ENCODE results near the gene NSFL1C.
"Not testable (repeated sequence)": the region's sequence is repeated elsewhere in the genome, so short reads cannot be mapped to it uniquely, and the experiment has no call there.

The NSFL1C gene

DNA sequence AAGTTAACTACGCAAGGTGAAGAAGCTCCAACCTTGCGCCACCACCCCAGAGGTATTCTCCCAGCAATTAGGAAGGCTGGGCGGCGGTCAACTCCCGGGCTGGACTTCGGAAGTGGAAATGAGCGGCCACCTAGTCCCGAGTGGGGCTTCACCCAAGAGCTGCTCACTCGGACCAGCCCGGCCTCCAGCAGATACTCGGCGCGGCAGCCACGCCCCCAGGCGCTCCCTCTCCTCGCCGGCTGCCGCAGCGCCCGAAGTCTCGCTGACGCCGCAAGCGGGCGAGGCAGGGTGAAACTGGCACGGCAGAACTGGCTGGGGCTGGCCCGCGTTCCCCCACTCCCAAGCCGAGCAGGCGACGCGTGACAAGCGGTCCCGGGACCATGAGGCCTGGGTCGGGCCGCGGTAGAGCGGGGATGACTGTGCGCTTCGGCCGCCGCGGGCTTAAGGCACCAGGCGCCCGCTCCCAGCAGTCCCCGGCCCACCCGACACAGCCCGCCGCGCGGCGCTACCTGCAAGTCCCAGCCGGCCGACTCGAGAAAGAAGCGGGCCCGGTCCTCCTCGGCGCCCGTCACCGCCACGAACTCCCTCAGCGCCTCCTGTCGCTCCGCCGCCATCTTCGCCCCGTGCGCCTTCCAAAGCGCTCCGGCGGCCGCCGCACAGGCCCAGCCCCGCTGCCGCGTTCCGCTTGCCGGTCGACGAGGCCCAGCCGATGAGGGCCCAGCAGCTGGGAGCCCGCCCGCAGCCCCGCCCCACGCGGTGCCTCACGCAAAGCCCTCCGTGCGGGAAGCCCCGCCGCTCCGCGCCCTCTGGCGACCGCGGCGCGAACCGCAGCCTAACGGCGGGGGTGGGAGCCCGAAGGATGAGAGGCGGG lies at the start of gene NSFL1C:
TSS of gene NSFL1C (minus strand) at position 639 of the 871 bp plus-strand sequence. CDS start at position 614, 25 bp downstream.
- DNase-seq (ENCODE audit: low spot score) = peak; percentile 99

DNA sequence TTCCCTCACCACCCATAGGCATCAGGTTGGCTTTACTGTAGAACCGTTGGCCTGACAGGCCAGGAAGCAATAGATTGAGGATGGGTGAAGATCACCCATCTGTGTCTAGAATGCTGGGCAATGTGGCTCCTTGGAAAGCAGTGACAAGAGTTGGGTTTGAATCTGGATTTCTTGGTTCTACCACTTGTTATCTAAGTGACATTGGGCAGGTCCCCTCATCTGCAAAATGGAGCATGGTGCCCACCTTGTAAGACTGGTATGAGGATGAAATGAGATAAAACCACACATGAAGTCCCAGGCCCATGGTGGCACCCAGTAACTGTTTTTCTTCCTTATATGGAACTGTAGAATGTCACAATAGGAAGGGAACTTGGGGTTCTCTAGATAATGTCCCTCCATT lies 47.2 kb upstream of the NSFL1C start:
- no peak for DNase-seq (ENCODE audit: low spot score)

DNA sequence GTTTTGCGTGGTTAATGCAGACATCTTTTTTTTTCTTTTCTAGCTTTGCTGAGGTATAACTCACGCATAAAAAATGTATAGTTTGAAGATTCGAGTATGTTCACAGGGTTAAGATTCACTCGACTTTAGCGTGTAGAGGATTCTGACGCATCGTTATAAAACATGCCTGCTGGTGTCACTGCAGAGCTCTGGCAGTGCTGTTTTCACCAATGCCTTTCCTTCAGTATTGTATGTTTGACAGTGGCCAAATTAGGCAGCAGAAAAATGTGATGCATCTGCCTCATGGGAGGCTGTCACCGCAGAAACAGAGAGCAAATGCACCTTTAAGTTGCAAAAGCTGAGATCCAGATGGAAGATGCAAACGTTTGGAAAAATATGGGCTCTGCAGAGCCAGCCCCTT lies 42.6 kb upstream of the NSFL1C start:
- DNase-seq (ENCODE audit: low spot score) = peak; percentile 16

DNA sequence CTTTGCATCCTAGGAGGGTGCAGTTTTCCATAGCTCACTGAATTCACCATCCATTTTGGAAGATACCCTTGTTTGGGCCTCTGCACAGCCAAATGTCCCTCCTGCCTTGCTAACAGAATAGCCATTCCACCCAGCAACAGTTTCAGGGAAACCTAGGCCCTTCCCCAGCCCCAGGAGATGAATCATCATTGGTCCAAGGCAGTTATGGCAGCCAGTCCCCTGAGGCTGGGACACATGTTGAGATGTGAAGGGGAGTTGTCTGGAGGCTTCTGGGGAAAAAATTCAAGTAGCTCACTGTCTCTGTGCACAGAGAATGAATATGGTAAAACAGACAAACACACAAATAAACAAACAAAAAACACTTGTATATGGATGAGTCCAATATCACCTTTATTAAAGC lies 41.9 kb upstream of the NSFL1C start:
- DNase-seq (ENCODE audit: low spot score) = no peak

DNA sequence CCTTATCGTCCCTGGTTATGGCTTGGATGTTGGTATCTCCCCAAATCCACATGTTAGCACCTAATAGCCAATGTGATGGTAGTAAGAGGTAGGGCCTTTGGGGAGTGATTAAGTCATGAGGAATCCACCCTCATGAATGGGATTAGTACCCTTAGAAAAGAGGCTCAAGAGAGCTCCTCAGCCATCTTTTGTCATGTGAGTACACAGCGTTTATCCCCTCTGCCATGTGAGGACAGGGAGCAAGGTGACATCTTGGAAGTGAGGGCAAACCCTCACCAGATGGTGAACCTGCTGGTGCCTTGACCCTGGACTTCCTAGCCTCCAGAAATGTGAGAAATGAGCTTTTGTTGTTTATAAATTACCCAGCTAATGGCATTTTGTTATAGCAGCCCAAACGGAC lies 40.6 kb upstream of the NSFL1C start:
- DNase-seq (ENCODE audit: low spot score) = no peak

DNA sequence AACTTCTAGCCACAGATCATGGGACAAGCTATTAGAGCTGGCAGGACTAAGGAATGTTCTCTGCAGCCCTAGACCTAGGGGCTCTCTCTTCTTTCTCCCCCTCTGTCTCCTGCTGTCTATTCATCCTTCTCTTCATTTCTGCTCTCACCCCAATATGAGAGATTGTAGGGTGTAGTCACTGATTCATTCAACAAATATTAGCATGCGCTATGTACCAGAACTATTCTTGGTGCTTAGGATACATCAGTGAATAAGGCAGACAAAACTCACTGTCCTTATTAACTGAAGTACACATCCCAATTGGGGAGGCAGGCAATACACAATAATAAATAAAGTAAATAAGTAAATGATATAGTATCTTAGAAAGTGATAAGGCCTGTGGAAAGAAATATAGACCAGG lies 39.2 kb upstream of the NSFL1C start:
- DNase-seq (ENCODE audit: low spot score) = no peak

DNA sequence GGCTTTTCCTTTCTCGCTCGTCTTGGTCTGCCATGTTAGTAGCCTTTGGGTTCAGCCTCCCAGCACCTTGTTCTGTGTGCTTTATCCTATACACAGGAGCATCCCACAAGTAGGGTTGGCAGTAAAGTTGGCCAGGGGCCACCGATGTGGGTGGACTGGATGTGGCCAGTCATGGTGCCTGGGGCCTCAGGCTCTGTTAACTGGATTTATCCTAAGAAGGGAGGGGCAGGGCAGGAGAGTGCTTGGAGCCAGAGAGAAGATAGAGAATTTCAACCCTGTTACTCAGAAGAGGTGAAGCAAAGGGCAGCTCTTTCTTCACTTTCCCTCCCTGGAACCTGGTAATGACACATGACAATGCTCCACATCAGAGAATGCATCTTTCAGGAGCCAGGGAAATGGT lies 38.7 kb upstream of the NSFL1C start:
- DNase-seq (ENCODE audit: low spot score) = no peak

DNA sequence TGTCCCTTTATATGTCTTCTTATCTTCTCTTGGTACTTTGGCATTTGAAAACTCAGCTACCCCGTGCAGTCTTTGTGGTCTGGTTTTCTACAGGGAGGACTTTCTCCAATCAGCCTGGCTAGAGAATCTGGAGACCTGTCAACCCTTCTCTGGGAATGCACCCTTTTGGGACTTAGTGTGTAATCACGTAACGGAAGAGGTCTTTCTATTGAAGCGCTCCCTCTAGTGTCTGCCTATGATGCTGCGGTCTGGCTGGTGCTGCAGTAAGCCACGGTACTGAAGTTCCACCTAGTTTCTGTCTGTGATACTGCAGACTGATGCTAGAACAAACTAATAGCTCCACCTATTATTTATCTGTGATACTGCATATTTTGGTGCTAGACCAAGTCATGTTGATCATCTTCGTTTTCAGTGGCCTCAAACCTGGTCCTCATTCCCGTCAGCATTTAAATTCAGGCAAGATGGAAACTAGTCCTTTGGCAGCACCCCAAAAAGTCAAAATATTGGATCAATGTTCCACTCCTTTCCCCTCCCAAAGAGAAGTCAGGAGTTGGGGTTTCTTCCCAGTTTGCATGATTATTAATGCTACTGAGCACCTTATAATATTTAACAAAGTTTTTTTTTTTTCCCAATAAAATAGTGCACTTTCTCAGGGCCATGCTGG lies 37.0 kb upstream of the NSFL1C start:
- peak; percentile 84 for DNase-seq (ENCODE audit: low spot score)

DNA sequence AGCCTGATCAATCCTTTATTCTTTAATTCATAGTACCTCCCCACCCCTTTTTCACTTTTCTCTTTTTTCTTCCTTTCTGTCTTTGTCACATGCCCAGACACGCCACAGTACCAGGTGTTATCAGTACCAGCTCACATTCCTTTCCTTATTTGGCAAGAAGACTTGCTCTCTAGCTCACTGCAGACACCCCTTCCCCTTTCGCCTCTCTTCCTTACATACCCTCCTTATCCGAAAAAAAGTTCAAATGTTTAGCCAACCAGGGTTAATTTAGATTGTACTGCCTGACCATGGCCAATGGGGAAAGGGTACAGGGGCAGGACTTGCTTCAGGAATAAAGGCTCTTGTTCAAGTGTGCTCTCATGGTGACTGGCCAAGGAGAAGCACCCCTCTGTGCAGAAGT lies 33.8 kb upstream of the NSFL1C start:
- no peak for DNase-seq (ENCODE audit: low spot score)

DNA sequence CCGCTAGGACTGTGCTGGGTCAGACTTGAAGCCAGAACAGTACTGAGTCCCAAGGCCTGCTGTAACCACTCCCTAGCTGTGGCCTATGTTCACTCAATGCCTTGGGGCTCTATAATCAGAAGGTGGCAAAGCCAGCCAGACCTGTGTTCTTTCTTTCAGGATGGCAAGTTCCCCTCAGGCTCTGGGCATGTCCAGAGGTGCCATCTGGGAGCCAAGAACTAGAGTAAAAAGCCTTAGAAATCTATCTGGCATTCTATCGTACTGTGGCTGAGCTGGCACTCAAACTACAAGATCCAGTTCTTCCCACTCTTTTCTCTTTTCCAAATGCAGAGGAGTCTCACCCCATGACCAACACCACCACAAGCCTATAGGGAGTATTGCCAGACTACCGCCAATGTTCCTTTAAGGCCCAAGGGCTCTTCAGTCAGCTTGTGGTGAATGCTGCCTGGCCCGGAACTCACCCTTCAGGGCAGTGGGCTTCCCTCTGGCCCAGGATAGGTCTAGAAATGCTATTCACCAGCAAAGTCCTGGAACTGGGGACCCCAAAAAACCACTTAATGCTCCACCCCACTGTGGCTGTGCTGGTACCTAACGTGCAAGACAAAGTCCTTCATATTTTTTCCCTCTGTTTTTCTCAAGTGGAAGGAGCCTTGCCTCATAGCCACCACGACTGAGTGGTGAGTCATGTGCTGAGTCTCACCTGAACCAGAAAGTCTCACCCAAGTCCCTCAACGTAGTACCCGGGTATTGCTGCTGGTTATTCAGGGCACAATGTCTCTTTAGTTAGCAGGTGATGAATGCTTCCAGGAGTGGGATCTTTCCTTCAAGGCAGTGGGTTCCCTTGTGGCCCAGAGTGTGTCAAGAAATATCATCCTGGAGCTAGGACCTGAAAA lies 33.1 kb upstream of the NSFL1C start:
- DNase-seq (ENCODE audit: low spot score) = no peak

DNA sequence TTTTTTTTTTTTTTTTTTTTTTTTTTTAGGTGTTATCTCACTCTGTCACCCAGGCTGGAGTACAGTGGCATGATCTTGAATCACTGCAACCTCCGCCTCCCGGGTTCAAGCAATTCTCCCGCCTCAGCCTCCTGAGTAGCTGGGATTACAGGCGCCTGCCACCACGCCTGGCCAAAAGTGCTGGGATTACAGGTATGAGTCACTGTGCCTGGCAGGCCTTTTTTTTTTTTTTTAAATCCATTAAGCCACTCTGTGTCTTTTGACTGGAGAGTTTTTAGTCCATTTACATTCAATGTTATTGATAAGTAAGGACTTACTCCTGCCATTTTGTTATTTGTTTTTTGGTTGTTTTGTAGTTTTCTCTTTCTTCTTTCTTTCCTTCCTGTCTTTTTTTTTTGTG lies 30.7 kb upstream of the NSFL1C start:
- DNase-seq (ENCODE audit: low spot score) = not testable (repeated sequence)

DNA sequence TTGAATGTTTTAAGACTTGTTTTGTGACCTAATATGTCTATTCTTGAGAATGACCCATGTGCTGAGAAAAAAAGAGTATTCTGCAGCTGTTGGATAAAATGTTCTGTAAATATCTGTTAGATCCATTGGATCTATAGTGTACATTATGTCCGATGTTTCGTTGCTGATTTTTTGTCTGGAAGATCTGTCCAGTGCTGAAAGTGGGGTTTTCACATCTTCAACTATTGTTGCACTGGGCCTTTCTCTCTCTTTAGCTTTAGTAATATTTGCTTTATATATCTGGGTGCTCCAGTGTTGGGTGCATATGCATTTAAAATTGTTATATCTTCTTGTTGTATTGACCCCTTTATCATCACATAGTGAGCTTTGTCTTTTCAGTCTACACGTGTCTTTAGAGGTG lies 30.3 kb upstream of the NSFL1C start:
- no peak for DNase-seq (ENCODE audit: low spot score)

DNA sequence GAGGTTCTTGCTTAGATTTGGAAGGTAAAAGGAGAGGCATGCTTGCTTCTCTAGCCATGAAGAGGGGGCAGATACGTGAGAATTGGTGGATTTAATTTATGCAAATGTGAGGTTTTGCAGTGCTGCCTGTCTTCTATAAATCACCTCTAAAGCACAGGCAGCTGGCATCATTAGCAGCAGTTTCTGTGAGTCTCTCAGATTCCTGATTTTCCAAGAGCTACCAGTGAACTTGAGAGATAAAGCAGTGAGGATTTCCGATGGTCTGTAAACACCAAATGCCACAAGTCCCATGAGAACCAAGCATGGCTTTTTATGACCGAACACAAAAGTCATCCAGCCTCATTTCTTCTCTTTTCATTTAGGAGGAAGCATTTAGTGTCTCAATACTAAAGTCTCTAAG lies 27.8 kb upstream of the NSFL1C start:
- no peak for DNase-seq (ENCODE audit: low spot score)

DNA sequence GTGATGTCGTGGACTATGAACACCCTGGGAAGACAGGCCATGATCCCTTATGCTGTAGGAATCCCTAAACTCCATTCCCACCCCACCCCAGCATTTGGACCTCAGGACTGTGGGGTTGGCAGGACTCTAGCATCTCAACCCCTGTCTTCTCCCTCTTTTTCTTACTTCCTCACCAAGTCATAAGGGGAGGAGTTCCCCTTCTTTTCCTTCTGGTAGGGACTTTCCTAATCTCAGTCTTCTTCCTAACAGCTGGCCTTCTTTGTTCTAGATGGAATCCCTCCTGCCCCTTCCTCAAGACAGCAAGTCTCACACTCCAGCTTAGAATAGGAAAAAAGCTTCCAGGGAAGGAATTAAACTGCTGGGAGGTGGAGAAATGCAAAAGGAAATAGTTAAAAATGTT lies 26.9 kb upstream of the NSFL1C start:
- DNase-seq (ENCODE audit: low spot score) = no peak

DNA sequence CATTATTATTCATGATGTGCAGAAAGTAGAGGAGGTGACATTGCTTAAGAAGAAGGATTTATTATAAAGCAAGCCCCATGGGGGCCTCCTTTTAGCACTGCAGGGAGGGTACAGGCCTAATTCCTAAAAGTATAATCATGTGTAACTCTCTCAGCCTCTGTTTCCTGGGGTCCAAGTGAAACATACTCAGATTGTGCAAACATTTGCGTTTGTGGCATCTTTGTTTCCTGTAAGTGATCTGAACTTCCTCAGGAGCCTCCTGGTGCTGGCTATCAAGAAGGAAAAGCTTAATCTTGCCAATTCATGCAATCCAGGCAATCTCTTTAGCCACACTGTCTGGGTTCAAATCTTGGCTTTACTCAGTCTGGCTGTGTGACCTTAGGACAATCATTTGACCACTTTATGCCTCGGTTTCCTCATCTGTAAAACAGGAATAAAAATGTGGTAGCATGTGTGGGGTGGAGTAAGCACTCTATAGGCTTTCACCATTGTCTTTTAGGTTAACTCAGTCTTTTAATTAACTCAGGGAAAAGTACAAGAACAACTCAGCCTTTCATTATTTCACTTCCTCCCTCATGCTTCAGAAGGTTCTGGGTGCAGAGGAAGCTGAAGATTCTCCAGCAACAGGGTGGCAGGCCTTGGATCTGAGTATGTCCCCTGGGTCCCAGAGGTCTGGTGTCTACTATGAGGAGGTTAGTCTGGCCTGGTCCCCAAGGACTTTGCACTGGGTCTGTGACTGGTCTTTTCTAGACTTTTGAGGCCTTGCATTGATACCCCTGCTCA lies 25.4 kb upstream of the NSFL1C start:
- no peak for DNase-seq (ENCODE audit: low spot score)

DNA sequence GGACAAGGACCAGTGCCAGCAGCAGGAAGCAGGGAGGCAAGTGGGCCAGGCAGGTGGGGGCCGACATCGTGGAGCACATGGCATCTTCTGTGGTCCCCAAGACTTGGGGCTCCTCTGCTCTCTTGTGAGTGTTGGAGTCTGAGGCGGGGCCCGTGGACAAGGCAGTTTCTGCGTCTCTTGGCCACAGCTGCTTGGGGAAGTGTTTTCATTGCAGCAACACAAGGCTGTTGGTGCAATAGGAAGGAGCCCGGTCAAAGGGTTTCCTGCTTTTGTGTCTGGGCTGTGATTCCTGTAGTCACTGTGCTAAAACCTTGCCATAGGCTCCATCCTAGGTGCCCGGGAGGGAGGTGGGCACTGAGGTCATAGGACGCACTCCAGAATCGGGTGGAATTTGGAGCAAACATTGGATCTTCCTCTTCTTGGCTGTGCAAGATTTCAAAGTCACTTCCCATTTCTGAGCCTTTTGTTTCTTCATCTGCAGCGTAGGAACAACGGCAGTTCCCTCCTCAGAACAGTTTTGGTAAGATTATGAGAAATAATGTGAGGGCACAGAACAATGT lies 24.7 kb upstream of the NSFL1C start, which contains the start of gene SIRPB2:
TSS of gene SIRPB2 (minus strand) at position 140 of the 560 bp plus-strand sequence. CDS start at position 79, 61 bp downstream.
- no peak for DNase-seq (ENCODE audit: low spot score)

DNA sequence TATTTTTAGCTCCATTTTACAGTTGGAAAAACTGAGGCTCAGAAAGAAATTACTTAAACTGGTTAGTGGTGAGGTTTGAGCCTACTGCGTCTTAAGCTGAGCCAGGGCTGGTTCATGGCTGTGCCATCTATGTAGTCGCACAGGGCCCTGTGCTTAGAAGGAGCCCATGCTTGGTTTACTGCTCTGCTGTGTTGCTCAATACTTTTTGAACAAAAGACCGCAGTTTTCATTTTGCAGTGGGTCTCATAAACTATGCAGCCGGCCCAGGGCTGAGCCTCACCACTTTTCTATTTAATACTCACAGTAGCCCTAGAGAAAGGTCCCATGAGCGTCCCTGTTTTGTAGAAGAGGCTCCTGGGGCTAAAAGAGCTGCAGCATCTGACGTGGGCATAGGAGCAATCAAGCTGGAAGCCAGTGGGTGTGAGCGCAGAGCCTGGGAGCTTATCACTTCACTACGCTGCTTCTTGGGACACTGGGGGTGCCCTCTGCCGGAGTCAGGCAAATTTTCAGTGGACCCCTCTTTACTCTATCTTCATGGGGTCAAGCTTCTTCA lies 24.1 kb upstream of the NSFL1C start:
- DNase-seq (ENCODE audit: low spot score) = no peak

DNA sequence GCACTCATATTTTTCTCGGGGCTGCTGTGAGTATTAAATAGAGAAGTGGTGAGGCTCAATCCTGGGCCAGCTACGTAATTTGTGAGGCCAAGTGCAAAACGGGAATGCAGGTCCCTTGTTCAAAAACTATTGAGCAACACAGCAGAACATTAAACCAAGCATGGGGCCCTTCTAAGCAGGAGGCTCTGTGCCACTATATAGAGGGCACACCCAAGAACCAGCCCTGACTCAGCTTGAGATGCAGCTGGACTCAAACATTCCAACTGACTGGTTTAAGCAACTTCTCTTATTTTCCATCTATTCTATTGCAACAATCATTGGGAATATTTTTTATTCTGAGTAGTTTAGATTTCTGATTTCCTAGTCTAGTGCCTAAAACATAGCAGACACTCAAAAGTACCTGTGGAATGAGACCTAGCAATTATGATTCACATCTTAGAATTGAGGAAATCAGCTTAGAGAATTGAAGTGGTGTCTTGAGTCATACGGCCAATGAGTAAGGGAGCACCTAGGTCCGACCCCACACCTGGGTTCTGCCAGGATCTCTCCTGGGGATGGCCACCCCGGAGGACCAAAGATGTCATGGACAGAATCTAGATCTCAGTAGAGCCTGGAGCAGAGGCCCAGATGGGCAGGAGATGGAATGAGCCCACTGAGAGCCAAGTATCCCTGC lies 23.3 kb upstream of the NSFL1C start:
- DNase-seq (ENCODE audit: low spot score) = no peak

DNA sequence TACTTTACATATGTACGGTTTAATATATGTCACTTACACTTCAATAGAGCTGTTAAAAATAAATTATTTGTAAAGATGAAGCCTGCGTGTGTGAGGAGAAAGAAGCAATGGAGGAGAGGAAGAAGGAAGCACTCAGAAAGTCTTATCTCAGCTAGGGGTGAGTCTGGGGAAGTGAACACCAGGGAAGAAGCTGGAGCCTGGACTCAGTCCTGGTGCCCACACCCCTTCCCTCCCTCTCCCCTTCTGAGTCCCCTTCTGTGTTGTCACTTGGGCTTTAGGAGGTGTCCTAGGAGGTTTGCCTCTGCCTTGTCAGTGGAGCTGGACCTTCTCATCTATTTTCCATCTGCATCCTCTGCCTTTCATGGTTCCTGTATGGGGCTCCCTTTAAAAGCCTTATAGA lies 22.7 kb upstream of the NSFL1C start:
- DNase-seq (ENCODE audit: low spot score) = no peak

DNA sequence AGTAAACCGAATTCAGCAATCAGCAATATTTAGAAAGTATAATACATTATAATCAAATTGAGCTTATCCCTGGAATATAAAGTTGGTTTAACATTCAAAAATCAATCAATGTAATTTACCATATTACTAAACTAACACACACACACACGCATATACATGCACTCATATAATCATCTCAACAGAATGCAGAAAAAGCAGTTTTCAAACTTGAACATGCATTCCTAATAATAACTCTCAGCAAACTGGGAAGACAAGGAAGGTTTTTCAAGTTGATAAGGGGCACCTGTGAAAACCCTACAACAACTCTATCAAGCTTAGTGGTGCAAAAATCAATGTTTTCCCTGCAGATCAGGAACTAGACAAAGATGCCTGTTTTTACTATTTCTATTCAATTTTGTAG lies 19.9 kb upstream of the NSFL1C start:
- DNase-seq (ENCODE audit: low spot score) = no peak
